Thyroid gland (tissue), 4 donors: ENCODE measurements around the gene TOLLIP.

ENCODE experiments used
- CTCF ChIP-seq, 6 experiments: fragments of 200-600 bp in 3 of 6; fragments of 450-650 bp in 3 of 6; sonication (generic) in 3 of 6; IDR thresholded peaks; one replicate each; pipeline ENCODE4 v1.5.1; 2016 to 2019; ENCODE audit warnings: antibody characterized with exemption in 6 of 6, mild to moderate bottlenecking in 2 of 6, inconsistent platforms in 1 of 6, moderate library complexity in 1 of 6
- POLR2A ChIP-seq, 2 donors: fragments of 450-650 bp; IDR thresholded peaks; one replicate each; pipeline ENCODE4 v1.6.1; 2017; ENCODE audit warnings: antibody characterized with exemption in 2 of 2, mild to moderate bottlenecking in 2 of 2, moderate library complexity in 1 of 2

GRCh38 chr11:1349327-1350041 is 40.1 kb upstream of the TOLLIP start:
- TF ChIP-seq CTCF (IDR thresholded peaks at IDR 0.05) (no peak), POLR2A (IDR thresholded peaks at IDR 0.05) (no peak)
